Measurements from ENCODE around the gene SLC15A3.
"Not testable (repeated sequence)": the region's sequence is repeated elsewhere in the genome, so short reads cannot be mapped to it uniquely, and the experiment has no call there.

Gene SLC15A3

GRCh38 chr11:60985991-60986915 lies 34.3 kb upstream of the SLC15A3 start:
- no peak overlapping the region for H3K4me3 ChIP-seq (ENCODE audit: low read length)
- no peaks in the 10 kb centered on the region for H3K27me3 ChIP-seq (ENCODE audit: control insufficient read depth, insufficient read depth, low read length)
- H3K9ac ChIP-seq (ENCODE audit: low read length) = no peak overlapping the region
- H3K36me3 ChIP-seq (ENCODE audit: control insufficient read depth, insufficient read depth, low read length) = no peaks in the 10 kb centered on the region
- H3K27ac ChIP-seq (ENCODE audit: low read depth, low read length) = no peak overlapping the region
- H3K4me1 ChIP-seq (ENCODE audit: control insufficient read depth, insufficient read depth, low read length) = no peaks in the 10 kb centered on the region

GRCh38 chr11:60985501-60985900 lies 33.5 kb upstream of the SLC15A3 start:
- H3K4me3 ChIP-seq (ENCODE audit: low read length) = no peak overlapping the region
- no peaks in the 10 kb centered on the region for H3K27me3 ChIP-seq (ENCODE audit: control insufficient read depth, insufficient read depth, low read length)
- no peaks in the 10 kb centered on the region for H3K4me1 ChIP-seq (ENCODE audit: control insufficient read depth, insufficient read depth, low read length)
- H3K9ac ChIP-seq (ENCODE audit: low read length) = no peak overlapping the region
- H3K36me3 ChIP-seq (ENCODE audit: control insufficient read depth, insufficient read depth, low read length) = no peaks in the 10 kb centered on the region
- H3K27ac ChIP-seq (ENCODE audit: low read depth, low read length) = no peak overlapping the region

- H3K4me1 ChIP-seq (ENCODE audit: control insufficient read depth, insufficient read depth, low read length) = no peaks in the 10 kb centered on the region
- H3K27ac ChIP-seq (ENCODE audit: low read depth, low read length) = no peak overlapping the region
- H3K36me3 ChIP-seq (ENCODE audit: control insufficient read depth, insufficient read depth, low read length) = no peaks in the 10 kb centered on the region
- H3K9ac ChIP-seq (ENCODE audit: low read length) = no peak overlapping the region
- H3K4me3 ChIP-seq (ENCODE audit: low read length) = no peak overlapping the region
- H3K27me3 ChIP-seq (ENCODE audit: control insufficient read depth, insufficient read depth, low read length) = no peaks in the 10 kb centered on the region
These were observed 32.7 kb upstream of the SLC15A3 start for GRCh38 chr11:60984636-60985035.

GRCh38 chr11:60984149-60984548 lies 32.2 kb upstream of the SLC15A3 start:
- H3K27ac ChIP-seq (ENCODE audit: low read depth, low read length) = no peak overlapping the region
- no peaks in the 10 kb centered on the region for H3K36me3 ChIP-seq (ENCODE audit: control insufficient read depth, insufficient read depth, low read length)
- H3K4me3 ChIP-seq (ENCODE audit: low read length) = no peak overlapping the region
- no peaks in the 10 kb centered on the region for H3K27me3 ChIP-seq (ENCODE audit: control insufficient read depth, insufficient read depth, low read length)
- no peak overlapping the region for H3K9ac ChIP-seq (ENCODE audit: low read length)
- H3K4me1 ChIP-seq (ENCODE audit: control insufficient read depth, insufficient read depth, low read length) = no peaks in the 10 kb centered on the region

GRCh38 chr11:60982184-60982583 lies 30.2 kb upstream of the SLC15A3 start:
- Histone ChIP-seq H3K9ac (ENCODE audit: low read length) (no peak overlapping the region), H3K27me3 (ENCODE audit: control insufficient read depth, insufficient read depth, low read length) (no peaks in the 10 kb centered on the region), H3K27ac (ENCODE audit: low read depth, low read length) (no peak overlapping the region), H3K36me3 (ENCODE audit: control insufficient read depth, insufficient read depth, low read length) (no peaks in the 10 kb centered on the region), H3K4me1 (ENCODE audit: control insufficient read depth, insufficient read depth, low read length) (no peaks in the 10 kb centered on the region), H3K4me3 (ENCODE audit: low read length) (no peak overlapping the region)

GRCh38 chr11:60981515-60981914 lies 29.5 kb upstream of the SLC15A3 start:
- H3K27me3 ChIP-seq (ENCODE audit: control insufficient read depth, insufficient read depth, low read length) = no peaks in the 10 kb centered on the region
- no peak overlapping the region for H3K9ac ChIP-seq (ENCODE audit: low read length)
- no peak overlapping the region for H3K4me3 ChIP-seq (ENCODE audit: low read length)
- no peak overlapping the region for H3K27ac ChIP-seq (ENCODE audit: low read depth, low read length)
- no peaks in the 10 kb centered on the region for H3K36me3 ChIP-seq (ENCODE audit: control insufficient read depth, insufficient read depth, low read length)
- H3K4me1 ChIP-seq (ENCODE audit: control insufficient read depth, insufficient read depth, low read length) = no peaks in the 10 kb centered on the region

- Histone ChIP-seq H3K27me3 (ENCODE audit: control insufficient read depth, insufficient read depth, low read length) (no peaks in the 10 kb centered on the region), H3K27ac (ENCODE audit: low read depth, low read length) (no peak overlapping the region), H3K9ac (ENCODE audit: low read length) (no peak overlapping the region), H3K36me3 (ENCODE audit: control insufficient read depth, insufficient read depth, low read length) (no peaks in the 10 kb centered on the region), H3K4me3 (ENCODE audit: low read length) (no peak overlapping the region), H3K4me1 (ENCODE audit: control insufficient read depth, insufficient read depth, low read length) (no peaks in the 10 kb centered on the region)
These were observed 26.8 kb upstream of the SLC15A3 start for GRCh38 chr11:60978546-60979380.

- Histone ChIP-seq H3K4me1 (ENCODE audit: control insufficient read depth, insufficient read depth, low read length) (no peaks in the 10 kb centered on the region), H3K27me3 (ENCODE audit: control insufficient read depth, insufficient read depth, low read length) (no peaks in the 10 kb centered on the region), H3K27ac (ENCODE audit: low read depth, low read length) (no peak overlapping the region), H3K36me3 (ENCODE audit: control insufficient read depth, insufficient read depth, low read length) (no peaks in the 10 kb centered on the region), H3K9ac (ENCODE audit: low read length) (no peak overlapping the region), H3K4me3 (ENCODE audit: low read length) (no peak overlapping the region)
These were observed 25.9 kb upstream of the SLC15A3 start for GRCh38 chr11:60977836-60978235.

- Histone ChIP-seq H3K27ac (ENCODE audit: low read depth, low read length) (no peak overlapping the region), H3K36me3 (ENCODE audit: control insufficient read depth, insufficient read depth, low read length) (no peaks in the 10 kb centered on the region), H3K4me3 (ENCODE audit: low read length) (no peak overlapping the region), H3K27me3 (ENCODE audit: control insufficient read depth, insufficient read depth, low read length) (no peaks in the 10 kb centered on the region), H3K4me1 (ENCODE audit: control insufficient read depth, insufficient read depth, low read length) (no peaks in the 10 kb centered on the region), H3K9ac (ENCODE audit: low read length) (no peak overlapping the region)
These were observed 25.2 kb upstream of the SLC15A3 start for GRCh38 chr11:60977224-60977623.

- no peak overlapping the region for H3K9ac ChIP-seq (ENCODE audit: low read length)
These were observed 22.8 kb upstream of the SLC15A3 start for GRCh38 chr11:60974726-60975125.

GRCh38 chr11:60974316-60974715 lies 22.3 kb upstream of the SLC15A3 start:
- not testable (repeated sequence) for H3K4me1 ChIP-seq (ENCODE audit: control insufficient read depth, insufficient read depth, low read length); H3K4me3 ChIP-seq (ENCODE audit: low read length); H3K27ac ChIP-seq (ENCODE audit: low read depth, low read length); H3K27me3 ChIP-seq (ENCODE audit: control insufficient read depth, insufficient read depth, low read length); H3K9ac ChIP-seq (ENCODE audit: low read length); H3K36me3 ChIP-seq (ENCODE audit: control insufficient read depth, insufficient read depth, low read length)

More at GRCh38 chr11:60974726-60975125, 22.8 kb upstream of the SLC15A3 start:
- H3K4me1 ChIP-seq (ENCODE audit: control insufficient read depth, insufficient read depth, low read length) = no peaks in the 10 kb centered on the region
- no peak overlapping the region for H3K27ac ChIP-seq (ENCODE audit: low read depth, low read length)
- no peaks in the 10 kb centered on the region for H3K27me3 ChIP-seq (ENCODE audit: control insufficient read depth, insufficient read depth, low read length)
- H3K36me3 ChIP-seq (ENCODE audit: control insufficient read depth, insufficient read depth, low read length) = no peaks in the 10 kb centered on the region
- no peak overlapping the region for H3K4me3 ChIP-seq (ENCODE audit: low read length)

GRCh38 chr11:60973699-60974098 lies 21.7 kb upstream of the SLC15A3 start:
- Histone ChIP-seq H3K36me3 (ENCODE audit: control insufficient read depth, insufficient read depth, low read length) (no peaks in the 10 kb centered on the region), H3K27ac (ENCODE audit: low read depth, low read length) (no peak overlapping the region), H3K4me1 (ENCODE audit: control insufficient read depth, insufficient read depth, low read length) (no peaks in the 10 kb centered on the region), H3K9ac (ENCODE audit: low read length) (no peak overlapping the region), H3K27me3 (ENCODE audit: control insufficient read depth, insufficient read depth, low read length) (no peaks in the 10 kb centered on the region), H3K4me3 (ENCODE audit: low read length) (no peak overlapping the region)
